DOHH2 (cell line): ENCODE results near the gene APBA2.

Source experiments
- H3F3A ChIP-seq: fragments of 200-600 bp; sonication (generic), shearing (Covaris generic); 2 replicates; pipeline ENCODE4 v1.6.0; 2016; ENCODE audit warnings: antibody characterized with exemption, mild to moderate bottlenecking; ENCODE audit not compliant: control insufficient read depth, insufficient read depth
- H3K27ac ChIP-seq: fragments of 200-600 bp; sonication (generic); 2 replicates; pipeline ENCODE4 v1.5.1; 2014; ENCODE audit warnings: low read depth, mild to moderate bottlenecking, low read length, moderate library complexity
- H3K27me3 ChIP-seq: fragments of 200-600 bp; sonication (generic); 2 replicates; pipeline ENCODE4 v1.6.1; 2014; ENCODE audit warnings: mild to moderate bottlenecking, low read length, mixed read lengths; ENCODE audit not compliant: control insufficient read depth
- H3K36me3 ChIP-seq: fragments of 200-600 bp; sonication (generic); 2 replicates; pipeline ENCODE4 v1.6.1; 2014; ENCODE audit warnings: mild to moderate bottlenecking, low read length, moderate library complexity, mixed read lengths; ENCODE audit not compliant: control insufficient read depth
- H3K4me1 ChIP-seq: fragments of 200-600 bp; sonication (generic); 2 replicates; pipeline ENCODE4 v1.6.1; 2014; ENCODE audit warnings: mild to moderate bottlenecking, low read length, mixed read lengths; ENCODE audit not compliant: control insufficient read depth
- H3K4me2 ChIP-seq: fragments of 200-600 bp; sonication (generic); 2 replicates; pipeline ENCODE4 v1.6.0; 2014; ENCODE audit warnings: mild to moderate bottlenecking, low read length, moderate library complexity
- H3K4me3 ChIP-seq: fragments of 200-600 bp; sonication (generic); 2 replicates; pipeline ENCODE4 v1.5.1; 2014; ENCODE audit warnings: mild to moderate bottlenecking, low read length, mixed read lengths
- H3K79me2 ChIP-seq: fragments of 200-600 bp; sonication (generic); 2 replicates; pipeline ENCODE4 v1.6.1; 2014; ENCODE audit warnings: mild to moderate bottlenecking, low read length, mixed read lengths; ENCODE audit not compliant: control insufficient read depth
- H3K9me2 ChIP-seq: fragments of 200-600 bp; sonication (generic); replicated peaks from 2 replicates; pipeline ENCODE4 v1.6.1; 2014; ENCODE audit warnings: mild to moderate bottlenecking, low read length, mixed read lengths; ENCODE audit not compliant: control insufficient read depth
- H3K9me3 ChIP-seq: fragments of 200-600 bp; sonication (generic); 2 replicates; pipeline ENCODE4 v1.6.1; 2014; ENCODE audit warnings: antibody characterized with exemption, low read length, mixed read lengths; ENCODE audit not compliant: control insufficient read depth, insufficient read depth
- H4K20me1 ChIP-seq: fragments of 200-600 bp; sonication (generic); 2 replicates; pipeline ENCODE4 v1.6.0; 2014; ENCODE audit warnings: low read depth, mild to moderate bottlenecking, antibody characterized with exemption, low read length, moderate library complexity; ENCODE audit not compliant: control insufficient read depth, insufficient read depth
- CTCF ChIP-seq: fragments of 200-600 bp; sonication (generic); IDR thresholded peaks from one replicate; pipeline ENCODE4 v1.5.1; 2014; ENCODE audit warnings: antibody characterized with exemption, mild to moderate bottlenecking, low read depth, low read length; ENCODE audit not compliant: poor library complexity, severe bottlenecking
- EZH2phosphoT487 ChIP-seq: fragments of 200-600 bp; sonication (generic); IDR thresholded peaks from 2 replicates; pipeline ENCODE4 v1.6.1; 2017; ENCODE audit warnings: borderline replicate concordance, mild to moderate bottlenecking, antibody characterized with exemption, low read length, moderate library complexity, mixed read lengths

APBA2 gene

DNA sequence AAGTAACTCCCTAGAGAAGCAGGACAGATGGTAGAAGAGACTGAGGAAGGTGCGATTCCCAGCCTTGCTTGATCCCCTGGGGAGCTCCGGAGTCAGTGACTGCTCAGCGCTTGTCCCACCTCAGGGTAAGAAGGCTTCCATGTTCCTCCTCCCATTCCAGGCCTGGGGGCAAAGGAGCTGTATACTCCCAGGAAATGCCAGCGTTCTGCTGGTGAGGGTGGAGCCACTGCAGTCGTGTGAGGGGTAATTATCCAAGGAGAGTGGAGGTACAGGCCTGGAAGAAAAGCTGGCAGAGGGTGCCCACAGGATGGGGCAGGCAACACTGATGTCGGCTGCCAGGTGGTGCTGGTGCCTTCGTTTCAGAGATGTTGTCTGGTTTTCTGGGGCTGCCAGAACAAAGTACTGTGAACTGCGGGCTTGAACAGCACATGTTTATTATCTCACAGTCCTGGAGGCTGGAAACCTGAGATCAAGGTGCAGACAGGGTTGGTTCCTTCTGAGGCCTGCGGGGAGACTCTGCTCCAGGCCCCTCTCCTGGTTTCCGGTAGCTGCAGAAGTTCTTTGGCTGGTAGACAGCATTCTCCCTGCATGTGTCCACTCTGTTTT is 12.1 kb upstream of the APBA2 start:
- H3K9me2 ChIP-seq, result no peaks in the 10 kb centered on the region

DNA sequence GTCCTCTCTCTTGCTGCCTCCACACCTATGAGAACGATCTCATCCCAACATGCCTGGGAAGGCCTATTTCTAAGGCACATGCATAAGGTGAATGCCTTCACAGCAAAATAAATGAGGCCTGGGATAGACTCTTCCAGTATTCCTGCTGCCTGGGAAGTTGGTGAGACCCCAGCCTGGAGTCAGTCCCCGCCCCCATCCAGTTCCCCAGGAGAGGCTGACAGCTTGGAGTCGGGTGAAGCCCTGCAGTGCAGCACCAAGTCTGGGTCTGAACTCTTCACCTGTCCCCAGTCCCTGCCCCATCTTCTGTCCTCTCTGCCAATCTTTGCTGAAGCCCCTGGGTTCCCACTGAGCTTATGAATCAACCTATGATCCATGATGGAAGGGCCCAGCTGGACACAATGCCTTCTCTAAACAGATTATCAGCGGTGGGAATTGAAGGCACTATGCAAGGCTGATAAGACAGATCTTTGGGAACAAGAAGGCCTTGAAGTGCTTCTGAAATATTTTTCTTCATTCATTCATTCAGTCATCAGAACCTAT is 10.2 kb upstream of the APBA2 start:
- H3K9me3 ChIP-seq, result no peaks in the 10 kb centered on the region
- H3K36me3 ChIP-seq, result no peaks in the 10 kb centered on the region
- no peak overlapping the region for H3K4me2 ChIP-seq
- H3K79me2 ChIP-seq, result no peaks in the 10 kb centered on the region
- H4K20me1 ChIP-seq, result no peaks in the 10 kb centered on the region
- no peak overlapping the region for H3K27ac ChIP-seq
- TF ChIP-seq CTCF, result no peak
- no peak for TF ChIP-seq EZH2phosphoT487
- H3F3A ChIP-seq, result no peaks in the 10 kb centered on the region
- H3K4me1 ChIP-seq, result no peaks in the 10 kb centered on the region
- no peaks in the 10 kb centered on the region for H3K27me3 ChIP-seq
- H3K4me3 ChIP-seq, result no peak overlapping the region
- H3K9me2 ChIP-seq, result no peaks in the 10 kb centered on the region

More for the DNA sequence above, 12.1 kb upstream of the APBA2 start:
- no peak overlapping the region for H3K4me3 ChIP-seq
- no peaks in the 10 kb centered on the region for H3K9me3 ChIP-seq
- no peaks in the 10 kb centered on the region for H4K20me1 ChIP-seq
- no peaks in the 10 kb centered on the region for H3F3A ChIP-seq
- no peak overlapping the region for H3K4me2 ChIP-seq
- H3K4me1 ChIP-seq, result no peaks in the 10 kb centered on the region
- no peaks in the 10 kb centered on the region for H3K36me3 ChIP-seq
- no peak overlapping the region for H3K27ac ChIP-seq
- no peaks in the 10 kb centered on the region for H3K27me3 ChIP-seq
- TF ChIP-seq EZH2phosphoT487 (no peak), CTCF (no peak)
- H3K79me2 ChIP-seq, result no peaks in the 10 kb centered on the region

DNA sequence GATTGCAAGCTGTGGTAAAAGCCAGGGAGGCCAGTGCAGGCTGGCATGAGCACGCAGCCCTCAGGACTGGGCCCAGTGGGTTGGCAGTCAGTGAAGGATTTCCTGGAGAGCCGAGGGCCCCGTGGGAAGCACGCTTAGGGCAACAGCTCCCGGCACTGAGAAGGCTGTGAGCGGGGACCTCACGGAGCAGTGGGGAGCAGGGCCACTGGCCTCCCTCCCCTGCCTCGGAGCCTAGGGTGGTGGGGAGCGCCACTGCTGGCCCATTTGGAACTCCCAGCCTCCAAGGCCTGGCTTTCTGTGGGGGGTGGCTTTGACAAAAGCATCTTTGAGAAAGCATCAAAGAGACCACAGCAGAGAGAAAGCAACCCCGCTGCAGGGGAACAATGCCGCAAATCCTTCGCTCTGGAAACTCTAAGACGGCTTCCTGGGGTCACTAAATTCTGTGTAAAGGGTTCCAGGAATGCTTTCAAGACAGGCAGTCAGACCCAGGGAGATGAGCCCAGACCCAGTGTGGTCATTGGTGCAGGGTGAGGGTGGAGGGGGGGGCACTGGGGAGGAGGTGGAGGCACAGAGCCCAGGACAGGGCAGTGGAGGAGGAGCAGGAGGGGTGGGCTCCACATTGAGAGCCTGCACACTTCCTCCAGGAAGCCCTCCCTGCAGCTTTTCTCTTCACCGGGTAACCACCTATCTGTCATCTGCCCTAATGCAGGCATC is 9.5 kb upstream of the APBA2 start:
- Histone ChIP-seq H3K9me3 (no peaks in the 10 kb centered on the region), H3K4me1 (no peaks in the 10 kb centered on the region), H4K20me1 (no peaks in the 10 kb centered on the region), H3K27ac (no peak overlapping the region), H3F3A (no peaks in the 10 kb centered on the region), H3K4me2 (no peak overlapping the region), H3K36me3 (no peaks in the 10 kb centered on the region), H3K4me3 (no peak overlapping the region), H3K27me3 (no peaks in the 10 kb centered on the region), H3K79me2 (no peaks in the 10 kb centered on the region), H3K9me2 (no peaks in the 10 kb centered on the region)
- TF ChIP-seq CTCF (no peak), EZH2phosphoT487 (no peak)
